HG03108 (cell line): ENCODE data around the gene CSNK2A1.
A peak's percentile ranks its signal among the peaks of the same experiment; 100 is the strongest.
"Not testable (repeated sequence)": the region's sequence is repeated elsewhere in the genome, so short reads cannot be mapped to it uniquely, and the experiment has no call there.

Source experiments
- ATAC-seq: cut with Tn5 transposase; IDR thresholded peaks from one replicate; pipeline ENCODE4 v1.9.1; 2021; ENCODE audit warnings: moderate library complexity; ENCODE audit not compliant: unreplicated experiment

CSNK2A1 gene

DNA sequence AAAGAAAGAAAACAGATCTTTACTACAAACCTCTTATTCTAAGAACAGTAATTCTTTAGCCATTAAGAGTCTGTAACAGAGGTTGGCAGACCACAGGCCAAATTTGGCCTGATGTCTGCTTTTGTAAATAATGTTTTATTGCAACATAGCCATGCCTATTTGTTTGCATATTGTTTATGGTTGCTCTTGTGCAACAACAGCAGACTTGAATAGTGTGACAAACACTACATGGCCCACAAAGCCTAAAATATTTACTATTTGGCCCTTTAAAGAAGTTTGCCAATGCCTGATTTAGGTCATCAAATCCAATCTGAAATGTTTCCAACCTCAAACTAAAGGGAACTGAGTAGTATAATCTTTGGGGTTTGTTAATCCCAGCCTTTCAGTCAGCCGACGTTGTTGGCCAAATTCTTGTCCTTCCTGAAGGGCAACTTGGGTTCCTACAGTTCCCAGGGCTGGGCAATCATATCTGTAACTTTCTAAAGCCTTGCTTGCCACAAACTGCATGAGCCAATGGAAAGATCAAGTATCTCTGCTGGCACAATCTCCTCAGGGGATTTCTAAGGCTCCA, 47.4 kb downstream of the CSNK2A1 start:
- no peak for ATAC-seq

DNA sequence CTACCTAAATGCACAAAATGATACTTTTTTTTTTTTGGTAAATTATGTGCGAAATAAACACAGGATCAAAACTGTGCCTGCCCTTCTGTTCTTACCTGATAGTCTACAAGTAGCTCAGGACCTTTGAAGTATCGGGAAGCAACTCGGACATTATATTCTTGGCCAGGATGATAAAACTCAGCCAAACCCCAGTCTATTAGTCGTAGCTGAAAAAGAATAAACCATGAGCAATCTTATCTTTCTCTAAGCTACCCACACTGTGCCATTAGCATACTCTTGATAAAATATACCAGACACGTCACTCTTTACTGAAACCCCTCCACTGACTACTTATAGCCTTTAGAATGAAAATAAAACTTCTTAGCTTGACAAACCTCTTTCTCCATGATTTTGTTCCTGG, 51.4 kb downstream of the CSNK2A1 start:
- no peak for ATAC-seq

DNA sequence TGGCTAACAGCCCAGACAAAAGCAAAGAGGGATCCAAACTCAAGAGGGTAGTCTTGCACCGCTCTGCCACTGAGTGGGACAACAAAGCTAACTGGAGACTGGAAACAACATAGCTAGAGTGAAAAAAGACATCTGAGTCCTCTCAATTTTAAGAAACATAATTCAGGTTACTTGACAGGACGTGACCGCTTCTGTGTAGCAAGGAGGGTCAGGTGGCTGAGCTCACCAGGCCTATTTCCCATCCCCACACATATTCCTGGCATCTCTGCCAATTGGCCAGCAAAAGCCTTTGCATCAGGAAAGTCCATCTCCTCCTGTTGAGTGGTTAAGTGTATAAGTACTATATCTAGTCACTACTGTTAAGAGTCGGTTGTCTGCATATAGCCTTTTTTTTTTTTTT, 55.9 kb downstream of the CSNK2A1 start:
- ATAC-seq: no peak

DNA sequence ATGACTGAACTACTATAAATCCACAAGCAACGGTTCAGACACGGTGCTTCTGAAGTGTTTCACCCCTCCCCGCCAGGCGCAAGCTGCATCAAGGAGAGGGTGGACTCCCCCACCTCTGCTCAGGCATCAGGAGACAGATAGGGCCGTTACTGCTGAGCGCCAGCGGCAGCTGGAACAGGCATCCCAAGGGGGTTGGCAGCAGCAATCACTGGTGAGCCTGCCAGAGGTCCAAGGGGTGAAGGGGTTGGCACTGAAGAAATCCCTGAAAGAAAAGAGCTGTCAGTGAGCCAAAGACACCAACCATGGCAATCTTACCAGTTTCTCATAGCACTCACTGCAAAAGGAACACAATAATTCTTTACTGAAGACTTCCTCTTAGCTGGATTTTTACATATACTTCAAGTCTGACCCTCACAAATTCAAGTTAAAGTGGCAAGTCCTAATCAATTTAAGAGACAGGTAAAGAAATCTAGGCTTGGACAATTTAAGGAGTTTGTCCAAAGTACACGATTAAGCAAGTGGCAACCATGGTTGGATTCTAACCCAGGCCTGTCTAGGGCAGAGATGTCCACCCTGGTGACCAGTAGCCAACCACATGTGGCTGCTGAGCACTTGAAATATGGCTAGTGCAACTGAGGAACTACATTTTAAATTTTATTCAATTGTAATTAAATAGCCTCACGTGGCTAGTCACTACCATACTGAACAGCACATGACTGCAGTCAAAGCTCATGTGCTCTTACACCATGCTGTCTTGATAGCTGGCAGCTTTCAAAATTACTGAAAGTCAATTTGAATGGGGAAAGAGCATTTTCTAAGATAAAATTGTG, 59.6 kb downstream of the CSNK2A1 start:
- ATAC-seq: no peak

DNA sequence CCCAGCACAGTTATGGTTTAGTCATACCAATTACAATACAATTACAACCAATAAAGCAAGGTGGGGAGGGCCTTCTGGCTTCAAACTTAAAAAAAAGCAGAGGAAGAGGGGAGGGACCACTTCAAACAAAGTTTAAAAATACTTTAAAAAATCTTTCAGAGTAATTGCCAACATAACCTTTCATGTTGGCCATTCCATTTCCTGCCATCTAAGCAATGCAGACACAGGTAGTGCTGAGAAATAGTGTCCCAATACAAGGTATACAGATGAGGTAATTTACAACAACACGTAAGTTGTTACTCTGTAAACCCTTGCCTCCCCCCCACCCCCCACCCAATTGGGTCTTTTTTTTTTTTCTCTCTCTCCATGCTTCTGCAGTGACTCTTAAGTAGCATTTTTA, 62.4 kb downstream of the CSNK2A1 start:
- no peak for ATAC-seq

DNA sequence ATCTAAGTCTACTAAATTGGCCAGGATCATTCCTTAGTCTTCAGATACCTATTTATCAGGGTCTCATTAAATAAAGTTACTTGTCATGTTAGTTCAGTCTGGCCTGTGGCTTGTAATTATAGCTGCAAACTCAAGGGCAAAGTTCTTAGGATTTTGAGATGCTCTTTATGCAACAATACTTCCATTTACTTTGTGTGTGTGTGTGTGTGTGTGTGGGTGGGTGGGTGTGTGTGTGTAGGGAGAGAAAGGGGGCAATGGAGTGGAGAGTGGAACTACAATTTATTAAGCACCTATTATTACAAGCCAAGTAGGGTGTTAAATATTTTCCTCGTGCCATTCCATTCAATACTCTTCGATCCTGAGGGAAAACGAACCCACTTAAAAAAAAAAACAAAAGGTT, 63.5 kb downstream of the CSNK2A1 start:
- ATAC-seq: no peak

DNA sequence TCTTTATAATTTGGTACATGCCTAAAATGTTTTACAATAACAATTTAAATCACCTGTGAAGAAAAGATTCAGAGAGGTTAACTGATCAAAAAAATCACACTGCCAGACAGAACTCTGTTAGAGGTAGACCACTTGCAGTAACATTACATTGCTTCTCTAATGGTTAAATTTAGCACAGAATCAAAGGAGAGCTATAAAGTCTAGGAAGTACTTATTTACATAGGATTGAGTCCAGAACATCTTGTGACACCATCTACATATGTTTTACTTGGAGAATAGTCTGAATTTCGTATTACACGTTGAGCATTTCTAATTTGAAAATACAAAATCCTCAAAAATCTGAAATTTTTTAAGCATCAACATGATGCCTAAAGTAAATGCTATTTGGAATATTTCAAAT, 64.1 kb downstream of the CSNK2A1 start:
- ATAC-seq: no peak

DNA sequence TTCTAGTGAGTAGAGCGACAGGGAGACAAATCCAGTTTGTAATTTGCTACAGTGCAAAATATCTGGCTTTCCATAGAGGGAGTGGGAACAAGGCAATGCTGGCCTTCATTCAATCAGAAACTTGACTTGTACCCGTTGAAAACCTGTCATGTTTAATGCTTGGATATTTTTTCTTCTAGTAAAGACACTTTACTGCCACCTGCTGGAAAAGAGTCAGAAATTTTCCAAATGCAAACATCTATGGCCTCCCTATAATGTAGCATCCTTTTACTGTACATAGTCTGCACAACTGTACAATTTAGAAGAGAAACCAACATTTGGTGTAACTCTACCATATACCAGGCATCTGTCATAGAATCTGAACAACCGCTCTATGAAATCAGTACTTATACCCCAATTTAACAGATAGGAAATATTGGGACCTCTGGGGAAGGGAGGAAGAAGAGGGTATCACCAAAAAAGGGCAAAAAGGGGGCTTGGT, 64.6 kb downstream of the CSNK2A1 start:
- no peak for ATAC-seq

DNA sequence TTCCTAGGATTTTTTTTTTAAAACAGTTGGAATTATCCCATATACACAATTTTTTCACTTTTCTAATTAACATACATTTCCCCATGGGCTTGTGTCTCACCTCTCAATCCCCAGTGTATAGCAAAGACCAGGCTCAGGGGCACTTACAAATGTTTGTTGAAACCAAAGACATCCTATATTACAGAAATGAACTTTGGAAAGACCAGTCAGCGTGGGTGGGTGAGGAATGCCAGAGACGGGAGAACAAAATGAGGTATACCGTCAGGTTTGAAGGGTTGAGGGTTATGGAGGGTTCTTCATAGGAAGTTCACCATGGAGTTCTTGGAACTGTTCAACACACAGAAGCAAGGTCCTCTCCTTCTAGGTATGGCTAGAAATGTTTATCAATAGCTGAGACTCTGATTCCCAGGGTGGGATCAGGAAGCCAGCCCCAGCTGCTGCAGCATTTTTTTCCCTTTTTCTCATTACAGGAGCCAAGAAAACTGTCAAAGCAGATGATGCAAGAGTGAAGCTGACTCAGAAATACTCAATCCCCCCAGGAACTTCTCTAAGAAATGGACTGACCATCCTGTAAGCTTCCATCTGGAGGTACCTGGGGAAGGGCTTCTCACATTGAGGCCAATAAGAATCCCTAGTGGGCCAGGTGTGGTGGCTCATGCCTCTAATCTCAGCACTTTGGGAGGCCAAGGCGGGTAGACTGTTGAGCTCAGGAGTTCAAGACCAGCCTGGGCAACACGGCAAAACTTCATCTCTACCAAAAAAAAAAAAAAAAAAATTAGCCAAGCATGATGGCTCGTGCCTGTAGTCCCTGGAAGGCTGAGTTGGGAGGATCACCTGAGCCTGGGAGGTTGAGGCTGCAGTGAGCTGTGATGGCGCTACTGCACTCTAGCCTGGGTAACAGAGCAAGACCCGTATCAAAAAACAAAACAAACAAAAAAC, 65.3 kb downstream of the CSNK2A1 start:
- ATAC-seq: no peak

DNA sequence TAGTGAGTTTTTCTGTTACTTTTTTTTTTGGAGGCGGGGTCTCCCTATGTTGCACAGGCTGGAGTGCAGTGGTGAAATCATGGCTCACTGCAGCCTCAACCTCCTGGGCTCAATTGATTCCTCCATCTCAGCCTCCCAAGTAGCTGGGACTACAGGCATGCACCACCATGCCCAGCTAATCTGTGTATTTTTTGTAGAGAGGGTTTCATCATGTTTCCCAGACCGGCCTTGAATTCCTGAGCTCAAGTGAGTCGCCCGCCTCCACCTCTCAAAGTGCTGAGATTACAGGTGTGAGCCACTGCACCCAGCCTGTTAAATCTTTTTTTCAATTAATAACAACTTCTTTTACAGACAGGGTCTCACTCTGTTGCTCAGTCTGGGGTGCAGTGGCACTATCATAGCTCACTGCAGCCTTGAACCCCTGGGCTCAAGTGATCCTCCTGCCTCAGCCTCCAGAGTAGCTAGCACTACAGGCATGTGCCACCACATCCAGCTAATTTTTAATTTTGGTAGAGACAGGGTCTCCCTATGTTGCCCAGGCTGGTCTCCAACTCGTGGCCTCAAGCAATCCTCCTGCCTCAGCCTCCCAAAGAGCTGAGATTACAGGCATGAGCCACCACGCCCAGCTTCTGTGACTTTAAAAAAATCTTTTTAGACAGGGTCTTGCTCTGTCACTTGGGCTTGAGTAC, 66.9 kb downstream of the CSNK2A1 start:
- not testable (repeated sequence) for ATAC-seq

DNA sequence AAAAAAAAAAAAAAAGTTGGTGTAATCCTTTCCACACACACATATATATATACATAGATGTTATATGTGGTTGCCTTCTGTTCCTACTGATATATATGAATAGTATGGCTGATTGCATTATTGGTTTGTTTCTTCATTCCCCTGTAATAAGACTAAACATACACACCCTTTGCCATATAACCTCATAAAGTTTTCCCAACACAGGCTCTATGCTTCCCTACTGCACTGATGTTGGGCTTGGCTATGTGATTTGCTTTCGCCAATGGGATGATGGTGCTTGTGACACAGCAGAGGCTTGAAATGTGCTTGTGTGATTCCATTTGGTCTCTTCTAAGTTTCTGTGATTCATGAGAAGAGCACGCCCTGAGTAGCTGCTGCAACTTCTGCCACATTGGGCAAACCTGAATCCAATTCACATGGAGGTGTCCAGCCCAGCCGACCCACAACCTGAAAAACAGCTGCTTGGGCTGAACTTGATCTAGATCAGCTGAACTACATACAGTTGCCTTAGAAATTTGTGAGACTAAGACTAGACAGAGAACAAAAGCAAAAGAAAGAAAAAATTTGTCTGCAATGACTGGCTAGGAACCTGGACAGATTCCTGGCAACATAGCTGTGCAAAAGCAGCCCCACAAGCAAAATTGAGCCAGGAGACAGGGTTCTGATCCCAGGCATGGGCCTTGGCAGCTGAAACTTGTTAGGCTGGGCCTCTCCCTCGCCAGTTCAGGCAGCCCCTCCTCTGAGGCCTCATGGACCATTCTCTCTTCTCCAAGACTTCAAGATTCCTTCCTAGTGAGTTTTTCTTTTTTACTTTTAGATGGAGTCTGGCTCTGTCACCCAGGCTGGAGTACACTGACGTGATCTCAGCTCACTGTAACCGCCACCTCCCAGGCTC, 67.9 kb downstream of the CSNK2A1 start:
- no peak for ATAC-seq

DNA sequence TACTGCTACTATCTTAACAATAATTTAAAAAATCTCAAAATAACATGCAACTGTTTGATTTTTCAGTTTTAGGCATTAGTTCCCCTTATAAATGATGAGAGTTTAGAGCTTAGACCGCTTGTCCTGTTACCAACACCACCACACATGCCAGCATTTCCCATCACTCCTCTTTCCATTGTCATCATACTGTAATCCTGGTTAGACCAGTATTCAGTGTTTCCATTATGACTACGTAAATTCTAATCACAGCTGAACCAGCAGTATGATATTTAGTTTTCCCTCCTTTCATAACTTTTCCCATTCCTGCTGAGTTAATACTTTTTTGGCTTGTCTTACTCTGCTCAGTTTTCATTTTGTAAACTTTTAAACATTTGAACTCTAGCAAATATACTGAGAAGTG, 69.0 kb downstream of the CSNK2A1 start:
- no peak for ATAC-seq

DNA sequence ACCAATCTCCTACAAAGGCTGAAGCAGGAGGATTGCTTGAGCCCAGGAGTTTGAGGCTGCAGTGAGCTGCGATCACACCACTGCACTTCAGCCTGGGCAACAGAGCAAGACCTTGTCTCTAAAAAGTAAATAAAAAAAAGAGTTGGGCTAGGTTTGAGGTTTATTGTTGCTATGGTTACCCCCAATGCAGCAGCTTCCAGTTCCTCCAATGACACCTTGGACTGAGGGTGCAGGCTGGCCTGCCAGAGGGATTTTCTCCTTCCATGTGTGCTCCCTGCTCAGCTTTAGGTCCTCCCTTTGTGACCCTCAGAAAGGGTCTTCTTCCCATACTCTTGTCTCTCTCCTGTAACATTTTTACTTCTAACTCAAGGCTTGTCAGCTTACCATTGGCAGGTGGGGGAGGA, 70.7 kb downstream of the CSNK2A1 start:
- ATAC-seq: no peak

DNA sequence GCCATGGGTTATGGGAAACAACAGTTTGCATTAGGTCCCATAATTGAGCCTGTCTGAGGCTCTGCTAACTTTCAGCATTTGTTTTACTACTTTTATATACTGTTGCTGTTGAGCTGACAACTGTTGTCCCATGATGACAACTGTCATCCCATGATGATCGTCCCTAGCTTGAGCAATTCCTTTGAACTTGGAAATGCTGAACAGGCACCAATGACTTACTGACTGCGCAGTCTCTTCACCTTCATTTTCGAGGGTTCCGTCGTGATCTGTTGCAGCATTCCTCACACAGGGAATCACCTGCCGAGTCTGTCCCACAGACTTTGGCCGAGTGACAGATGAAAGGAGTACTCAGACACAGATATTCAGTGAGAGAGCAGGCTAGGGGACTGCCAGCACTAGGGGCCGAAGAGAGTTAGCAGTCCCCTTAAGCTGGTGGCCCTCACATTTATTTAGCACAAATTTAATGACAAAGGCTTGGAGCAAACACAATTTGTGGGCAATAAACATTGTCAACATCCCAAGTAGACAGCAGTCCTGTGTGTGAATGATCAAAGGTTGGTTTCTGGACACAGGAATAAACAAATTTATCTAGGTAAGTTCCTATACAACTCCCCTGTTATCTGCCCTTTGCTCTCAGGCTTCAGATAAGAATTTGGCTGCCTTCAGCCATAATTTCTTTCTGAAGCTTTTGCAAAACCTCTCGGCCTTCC, 71.3 kb downstream of the CSNK2A1 start:
- ATAC-seq: no peak

DNA sequence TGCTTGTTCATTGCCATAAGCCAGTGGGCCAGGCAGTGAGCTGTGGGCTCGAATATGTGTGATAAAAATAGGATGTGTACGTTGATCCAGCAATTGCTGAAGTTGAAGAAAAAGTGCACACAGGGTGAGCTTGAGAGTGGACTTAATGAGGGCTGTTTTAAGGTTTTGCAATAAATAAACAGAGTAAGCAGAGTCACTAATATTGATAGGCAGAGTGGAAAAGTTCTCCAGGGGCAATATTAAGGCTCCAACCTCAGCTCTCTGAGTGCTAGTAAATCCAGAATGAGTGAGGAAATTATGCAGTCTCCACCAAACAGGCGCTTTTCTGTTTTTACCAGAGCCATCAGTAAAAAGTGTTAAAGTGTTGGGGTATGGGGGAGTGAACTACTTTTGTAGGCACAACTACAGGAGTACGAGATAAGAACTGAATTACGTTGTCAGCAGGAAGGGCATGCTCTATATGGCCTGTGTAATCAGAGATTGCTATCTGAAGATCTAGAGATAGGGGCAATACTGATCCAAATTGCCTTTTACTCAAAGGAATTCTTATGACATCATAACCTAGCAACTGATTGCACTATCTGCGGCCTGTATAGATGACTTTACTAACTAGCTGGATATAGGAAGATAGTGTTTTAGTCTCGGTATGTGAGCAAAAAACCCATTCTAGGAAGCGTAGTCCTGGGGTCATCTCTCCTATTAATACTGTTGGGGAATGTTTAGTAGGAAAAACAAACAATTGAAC, 73.7 kb downstream of the CSNK2A1 start:
- no peak for ATAC-seq

DNA sequence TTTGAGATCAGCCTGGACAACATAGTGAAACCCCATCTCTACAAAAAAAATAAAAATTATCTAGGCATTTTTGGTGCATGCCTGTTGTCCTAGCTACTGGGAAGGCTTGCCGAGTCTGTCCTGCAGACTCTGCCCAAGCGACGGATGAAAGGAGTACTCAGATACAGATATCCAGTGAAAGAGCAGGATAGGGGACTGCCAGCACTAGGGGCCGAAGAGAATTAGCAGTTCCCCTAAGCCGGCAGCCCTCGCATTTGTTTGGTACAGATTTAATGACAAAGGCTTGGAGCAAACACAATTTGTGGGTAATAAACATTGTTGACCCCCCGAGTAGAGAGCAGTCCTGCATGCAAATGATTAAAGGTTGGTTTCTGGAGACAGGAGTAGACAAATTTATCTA, 75.8 kb downstream of the CSNK2A1 start:
- no peak for ATAC-seq

DNA sequence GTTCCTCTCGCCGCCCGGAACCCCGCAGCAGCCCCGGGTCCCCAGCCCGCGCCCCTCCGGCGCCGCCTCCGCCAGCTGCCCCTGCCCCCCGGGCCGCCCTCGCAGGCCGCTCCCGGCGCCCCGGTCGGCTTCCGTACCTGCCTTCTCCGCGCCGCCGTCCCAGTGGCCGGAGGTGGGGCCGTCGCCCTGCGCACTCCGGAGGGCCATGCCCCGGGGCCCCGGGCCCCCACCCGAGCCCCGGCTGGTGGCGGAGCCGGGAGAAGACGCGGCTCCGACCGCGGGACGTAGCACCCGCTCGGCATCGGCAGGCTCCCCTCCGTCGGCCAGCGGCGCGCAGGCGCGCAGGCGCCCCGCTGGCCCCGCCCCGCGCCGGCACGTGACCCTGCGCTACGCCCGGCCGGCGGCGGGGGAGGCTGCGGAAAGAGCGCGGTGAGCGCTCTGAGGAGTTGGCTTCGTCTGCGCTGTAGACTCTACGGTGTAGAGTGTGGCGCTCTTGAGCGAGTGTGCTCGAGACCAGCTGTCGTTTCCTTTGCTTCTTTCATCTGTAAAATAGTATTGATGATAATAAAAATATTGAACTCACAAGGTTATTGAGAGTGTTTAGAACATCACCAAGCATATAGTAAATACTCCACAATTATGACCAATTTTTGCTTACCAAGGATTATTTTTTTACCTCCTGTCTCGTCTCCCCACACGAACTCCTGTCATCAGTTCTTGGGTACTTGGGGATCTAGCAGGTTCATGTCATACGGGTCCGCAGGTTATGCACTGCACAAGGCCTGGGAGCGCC, 81.2 kb downstream of the CSNK2A1 start, which contains the start of gene TBC1D20:
Gene TBC1D20 (minus strand): TSS at position 335 of the 793 bp plus-strand sequence. CDS start 128 bp downstream, at position 207.
- peak; percentile 93 for ATAC-seq
